Stimulated activated naive CD4-positive, alpha-beta T cell (primary cell): ENCODE data around the gene SORBS1.
A peak's percentile ranks its signal among the peaks of the same experiment; 100 is the strongest.

Experiments
- DNase-seq, 6 experiments: peaks; one replicate each; lab custom pipeline; 2025; lab: John Stamatoyannopoulos, UW

SORBS1 gene

DNA sequence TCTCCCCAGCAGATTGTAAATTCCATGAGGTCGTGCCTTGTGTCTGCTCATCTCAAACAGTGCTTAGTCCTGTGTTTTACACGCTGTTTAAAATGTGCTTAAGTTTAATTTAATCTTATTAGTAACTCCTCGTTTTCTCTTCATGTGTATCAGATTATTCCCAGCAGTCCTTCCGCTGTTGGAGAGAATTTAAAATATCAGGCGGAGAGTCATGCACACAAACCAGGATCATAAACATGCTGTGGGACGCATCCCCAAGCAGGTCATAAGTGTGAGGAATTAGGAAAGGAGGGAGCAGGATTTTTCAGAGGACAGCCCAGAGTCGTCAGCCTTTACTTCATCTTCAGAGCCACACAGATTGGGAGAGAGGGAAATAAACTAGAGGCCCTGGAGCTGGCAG is 4.2 kb upstream of the SORBS1 start:
- DNase-seq, result no peak

DNA sequence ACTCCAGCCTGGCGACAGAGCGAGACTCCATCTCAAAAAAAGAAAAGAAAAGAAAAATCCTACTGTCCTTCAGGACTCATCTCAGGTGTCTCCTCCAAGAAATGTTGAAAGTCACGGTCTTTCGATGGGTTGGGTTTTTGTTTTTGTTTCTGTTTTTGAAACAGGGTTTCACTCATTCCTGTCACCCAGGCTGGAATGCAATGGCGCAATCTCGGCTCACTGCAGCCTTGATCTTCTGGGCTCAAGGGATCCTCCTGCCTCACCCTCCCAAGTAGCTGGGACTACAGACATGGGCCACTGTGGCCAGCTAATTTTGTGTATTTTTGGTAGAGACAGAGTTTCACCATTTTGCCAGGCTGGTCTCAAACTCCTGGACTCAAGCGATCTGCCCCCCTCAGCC is 3.1 kb upstream of the SORBS1 start:
- DNase-seq, result no peak

DNA sequence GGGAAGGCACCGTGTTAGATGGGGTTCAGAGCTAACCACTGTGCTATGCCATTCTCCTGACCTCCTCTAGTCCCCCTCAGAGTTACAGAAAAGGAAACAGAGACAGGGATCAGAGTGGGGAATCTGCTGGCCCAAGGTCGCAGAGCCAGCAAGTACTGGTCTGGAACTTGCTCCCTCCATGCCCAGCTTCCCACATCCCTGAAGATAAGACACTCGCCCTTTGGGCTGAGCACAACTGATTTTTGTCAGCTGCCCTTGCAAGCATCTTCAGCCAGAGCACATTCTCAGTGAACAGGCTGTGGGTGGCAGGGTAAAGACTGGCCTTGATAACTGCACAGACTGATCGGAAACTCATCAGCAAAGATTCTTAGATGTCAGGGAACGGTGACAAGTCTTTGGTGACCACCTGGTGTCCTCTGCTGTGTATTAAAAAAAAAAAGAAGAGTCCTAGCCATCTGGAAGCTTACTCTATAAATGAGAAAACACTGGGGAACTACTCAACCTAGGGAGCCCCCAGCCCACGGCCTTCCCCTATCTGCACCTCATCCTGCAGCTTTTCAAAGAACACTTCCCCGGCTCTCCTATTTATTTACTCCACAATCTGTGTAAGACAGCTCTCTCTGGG is 1.3 kb upstream of the SORBS1 start:
- DNase-seq, result no peak

DNA sequence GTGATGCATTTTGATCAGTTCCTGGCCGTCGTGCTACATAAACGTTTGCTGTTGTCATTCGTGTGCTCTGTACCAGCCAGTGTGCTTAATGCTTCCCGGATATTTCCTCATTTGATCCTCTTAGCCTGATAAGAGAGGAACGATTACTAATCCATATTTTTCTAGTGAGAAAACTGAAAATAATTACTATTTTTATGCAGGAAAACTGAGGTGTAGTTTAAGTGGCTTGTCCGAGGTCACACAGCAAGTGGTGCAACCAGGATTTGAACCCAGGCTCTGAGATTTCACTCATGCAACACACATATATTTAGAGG is 650 bp upstream of the SORBS1 start:
- DNase-seq, result no peak

DNA sequence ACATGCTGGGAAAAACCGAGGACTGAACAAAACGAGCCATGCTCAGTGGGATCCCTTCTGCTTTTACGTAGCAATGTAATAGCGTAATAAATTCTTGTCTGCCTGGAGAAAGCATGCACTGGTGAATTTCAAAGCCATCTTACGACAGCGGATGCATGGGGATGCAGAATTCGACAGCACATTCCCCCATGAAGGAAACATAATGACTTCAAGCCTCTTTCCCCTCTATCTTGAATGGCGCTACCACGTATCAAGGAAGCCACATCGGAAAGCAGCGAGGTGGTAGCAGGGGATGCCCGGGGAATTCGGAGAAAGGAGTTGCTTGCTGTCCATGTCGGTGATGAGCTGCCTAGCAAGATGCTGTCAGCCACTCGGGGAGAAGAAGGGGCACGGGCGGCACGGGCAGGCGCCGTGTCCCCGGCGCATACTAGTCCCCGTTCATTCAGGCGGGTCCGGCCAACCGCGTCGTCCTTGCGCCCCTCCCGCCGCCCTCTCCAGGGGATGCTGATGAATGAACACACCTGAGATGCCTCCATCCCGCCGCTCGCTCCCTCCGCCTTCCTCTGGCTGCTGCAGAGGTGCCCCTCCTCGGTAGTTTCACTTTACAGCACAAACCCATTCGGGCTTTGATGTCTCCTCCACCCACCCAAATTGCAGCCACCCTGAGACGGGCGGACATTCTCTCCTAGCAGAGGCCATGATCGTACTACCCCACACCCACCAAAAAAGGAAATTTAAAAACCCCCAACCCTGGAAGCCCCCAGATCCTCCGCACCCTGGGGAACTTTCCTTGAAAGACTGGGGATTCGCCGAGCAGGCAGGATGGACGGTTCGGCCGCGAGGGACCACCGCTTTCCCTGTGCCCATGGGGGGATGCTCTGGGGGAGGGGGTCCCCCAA is 644 bp downstream of the SORBS1 start:
- DNase-seq, result peak; percentile 1 to 53 (median 32)

DNA sequence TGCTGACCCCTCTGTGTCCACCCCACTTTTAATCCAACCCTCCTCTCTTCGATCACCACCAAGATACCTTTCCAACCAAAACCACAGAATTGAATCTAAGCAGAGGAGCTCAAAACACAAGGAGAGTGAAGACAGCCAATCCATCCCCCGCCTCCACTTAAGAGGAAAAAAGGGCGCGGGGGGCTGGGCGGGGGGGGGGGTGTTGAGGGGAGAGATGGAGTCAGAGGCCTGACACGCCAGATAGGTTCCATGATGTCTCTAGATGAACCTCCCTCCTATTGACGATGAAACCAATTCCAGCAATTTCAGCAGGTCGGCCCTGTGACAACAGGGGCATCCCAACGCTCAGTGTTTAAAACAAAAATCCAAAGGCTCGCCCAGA is 1.3 kb downstream of the SORBS1 start:
- DNase-seq, result no peak

DNA sequence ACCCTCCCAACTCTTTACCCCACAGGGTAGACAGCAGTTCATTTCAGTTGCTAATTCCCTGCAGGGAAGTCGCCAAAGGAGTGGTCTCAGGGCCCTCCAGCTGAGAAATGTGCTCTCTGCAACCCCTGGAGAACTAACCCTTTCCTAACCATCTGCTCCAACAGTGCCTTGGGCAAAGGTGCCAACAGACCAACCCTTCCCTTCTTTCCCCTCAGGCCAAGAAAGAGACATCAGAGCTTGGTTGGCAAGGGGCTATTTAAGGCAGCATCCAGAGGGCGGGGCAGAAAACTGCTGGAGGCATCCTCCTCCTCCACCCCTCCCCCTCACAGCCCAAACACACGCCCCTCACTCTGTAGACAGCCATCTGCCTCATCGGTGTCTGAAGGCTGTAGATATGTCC is 1.7 kb downstream of the SORBS1 start:
- DNase-seq, result no peak

DNA sequence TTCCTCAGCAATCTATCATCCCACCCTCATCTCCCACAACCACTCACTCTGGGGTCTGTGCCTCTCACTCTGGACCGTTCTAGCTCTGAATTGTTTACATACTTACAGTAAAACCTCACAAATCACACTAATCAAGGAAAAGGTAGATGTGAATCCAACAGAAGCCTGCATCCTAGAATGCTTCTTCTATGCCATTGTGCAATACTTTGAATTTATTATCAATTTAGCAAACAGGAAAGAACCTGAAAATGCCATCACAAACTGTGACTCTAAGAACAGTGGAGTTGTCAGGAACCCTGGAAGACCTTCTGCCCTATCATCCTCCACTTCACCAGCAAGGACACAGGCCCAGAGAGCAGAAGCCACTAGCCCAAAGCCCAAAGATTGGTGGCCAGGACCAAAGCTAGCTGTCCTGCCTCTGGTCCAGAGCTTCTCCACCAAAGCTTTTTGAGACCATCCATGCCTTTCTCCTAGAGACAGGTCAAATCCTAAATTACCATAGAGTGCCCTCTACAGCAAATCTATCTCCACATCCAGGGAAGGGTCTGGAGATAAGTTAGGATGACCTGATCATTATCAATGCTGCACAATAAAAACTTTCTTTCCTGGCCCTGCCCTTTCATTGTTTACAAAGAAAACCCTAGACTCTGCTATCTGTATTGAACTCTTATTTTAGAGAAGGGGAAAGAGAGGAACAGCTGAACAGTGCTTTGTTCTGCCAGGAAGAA is 2.4 kb downstream of the SORBS1 start:
- DNase-seq, result no peak

DNA sequence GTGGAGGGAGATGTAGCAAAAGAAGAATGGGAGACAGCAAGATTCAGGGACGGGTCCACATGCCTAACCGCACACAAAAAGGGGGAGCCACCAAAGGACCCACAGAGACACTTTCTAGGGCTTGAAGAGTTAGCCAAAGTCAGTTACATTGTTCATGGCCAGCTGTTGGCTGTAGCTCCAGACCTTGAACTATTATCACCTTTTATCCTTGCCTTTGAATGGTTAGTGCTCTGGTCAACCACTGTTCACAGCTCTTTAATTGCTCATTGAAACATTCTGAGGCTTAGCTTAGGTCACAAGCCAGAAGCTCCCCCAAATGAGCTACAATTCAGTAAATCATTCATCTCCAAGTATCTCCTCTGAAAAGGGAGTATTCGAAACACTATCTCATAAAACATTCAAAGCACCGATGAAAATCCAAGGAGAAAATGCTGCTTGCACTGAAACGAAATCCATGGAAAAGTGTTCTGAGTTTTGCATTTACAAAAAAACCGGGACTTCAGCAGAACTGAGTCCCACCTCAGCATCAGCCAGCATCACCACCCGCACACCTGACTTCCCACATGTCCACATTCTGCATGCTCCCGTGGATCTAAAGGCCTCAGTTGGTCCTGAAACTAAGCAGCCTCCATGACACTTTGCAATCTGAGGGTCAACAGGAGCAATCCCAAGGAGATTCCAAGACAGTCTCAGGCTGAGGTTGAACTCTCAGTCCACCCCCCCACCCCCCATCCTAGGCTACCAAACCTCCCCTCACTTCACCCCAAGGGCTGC is 4.0 kb downstream of the SORBS1 start:
- DNase-seq, result no peak

DNA sequence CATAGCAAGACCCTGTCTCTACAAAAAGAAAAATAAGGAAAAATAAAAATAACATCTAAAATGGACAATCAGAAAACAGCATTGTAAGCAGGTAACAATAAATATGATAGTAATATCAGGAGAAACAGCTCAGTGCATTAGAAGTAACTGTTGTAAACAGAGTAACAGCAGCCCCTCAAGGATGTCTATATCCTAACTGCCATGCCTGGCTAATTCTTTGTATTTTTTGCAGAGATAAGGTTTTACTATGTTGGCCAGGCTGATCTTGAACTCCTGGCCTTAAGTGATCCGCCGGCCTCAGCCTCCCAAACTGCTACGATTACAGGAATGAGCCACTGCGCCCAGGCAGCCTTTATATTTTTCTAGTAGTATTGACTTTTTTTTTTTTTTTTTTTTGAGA is 7.5 kb downstream of the SORBS1 start:
- DNase-seq, result no peak

DNA sequence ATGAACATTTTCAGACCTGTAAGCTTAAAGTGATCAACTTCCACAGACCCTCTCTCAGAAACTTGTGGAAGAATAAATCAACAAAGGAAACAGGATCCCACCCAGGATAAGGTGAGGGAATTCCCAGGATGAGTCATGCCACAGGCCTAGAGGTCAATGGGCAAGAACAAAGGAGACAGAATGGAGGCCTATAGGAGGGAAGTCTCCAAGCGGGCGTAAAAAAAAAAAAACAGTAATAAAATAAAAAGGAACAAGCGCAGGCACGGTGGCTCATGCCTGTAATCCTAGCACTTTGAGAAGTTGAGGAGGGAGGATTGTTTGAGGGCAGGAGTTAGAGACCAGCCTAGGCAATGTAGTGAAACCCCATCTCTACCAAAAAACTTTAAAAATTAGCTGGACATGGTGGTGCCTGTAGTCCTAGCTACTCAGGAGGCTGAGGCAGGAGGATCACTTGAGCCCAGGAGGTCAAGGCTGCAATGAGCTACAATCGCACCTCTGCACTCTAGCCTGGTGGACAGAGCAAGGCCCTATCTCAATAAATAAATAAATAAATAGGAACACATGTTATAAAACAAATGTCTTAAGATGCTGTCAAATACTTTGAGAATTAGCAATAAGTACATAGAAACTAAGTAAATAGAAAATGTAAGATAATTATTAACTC is 8.4 kb downstream of the SORBS1 start:
- DNase-seq, result no peak

DNA sequence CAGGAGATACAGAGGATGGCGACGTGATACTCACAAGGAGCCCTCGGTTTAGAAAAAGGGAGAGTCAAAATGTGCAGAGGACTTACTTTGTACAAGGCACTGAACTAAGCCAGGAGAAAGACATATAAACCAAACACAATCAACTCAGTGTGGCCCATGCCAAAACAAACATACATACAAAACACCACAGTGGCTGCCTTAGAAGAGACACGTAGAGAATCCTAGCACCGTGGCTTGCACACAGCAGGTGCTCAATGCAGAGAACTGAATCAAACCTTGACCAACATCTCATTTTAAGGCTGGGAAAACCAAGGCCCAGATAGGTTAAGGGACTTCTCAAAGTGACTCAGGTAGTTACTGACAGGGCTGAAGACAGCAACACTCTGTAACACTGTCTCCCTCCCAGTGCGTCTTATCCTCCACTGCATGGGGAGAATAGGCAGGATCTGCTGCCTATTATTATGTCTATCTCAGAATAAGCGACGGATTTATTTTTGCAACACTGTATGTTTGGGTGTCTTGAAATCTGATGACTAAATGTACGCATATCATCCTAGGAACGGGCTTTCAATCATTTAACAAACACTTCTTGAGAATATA is 11.0 kb downstream of the SORBS1 start:
- no peak for DNase-seq

DNA sequence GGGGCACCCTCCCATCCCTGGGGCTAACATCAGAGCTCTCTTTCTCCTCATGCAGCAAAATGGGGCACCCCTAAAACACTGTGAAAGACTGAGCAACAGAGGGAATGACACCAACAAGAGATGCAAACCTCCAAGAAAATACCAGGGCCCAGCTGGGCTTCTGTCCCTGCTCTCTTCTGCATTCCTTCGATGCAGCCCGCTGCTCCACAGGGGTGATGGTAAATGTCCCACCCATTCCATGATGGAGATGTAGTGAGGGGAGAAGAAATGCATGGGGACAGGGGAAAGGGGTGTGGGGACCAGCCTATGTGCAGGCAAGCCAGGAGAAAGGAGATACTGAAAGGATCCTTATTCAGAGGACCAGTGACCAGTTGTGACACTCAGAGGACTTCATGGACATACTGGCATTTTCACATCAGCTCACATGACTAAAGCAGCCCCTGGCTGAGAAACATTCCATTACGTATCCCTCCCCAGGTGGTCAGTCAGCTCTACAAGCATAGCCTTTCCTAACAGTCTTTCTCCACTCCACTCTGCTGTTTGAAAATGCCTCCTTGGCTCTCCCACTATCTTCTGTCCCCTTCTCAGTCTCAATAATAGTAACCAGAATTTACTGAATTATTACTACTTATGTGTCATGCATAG is 13.3 kb downstream of the SORBS1 start:
- DNase-seq, result no peak

DNA sequence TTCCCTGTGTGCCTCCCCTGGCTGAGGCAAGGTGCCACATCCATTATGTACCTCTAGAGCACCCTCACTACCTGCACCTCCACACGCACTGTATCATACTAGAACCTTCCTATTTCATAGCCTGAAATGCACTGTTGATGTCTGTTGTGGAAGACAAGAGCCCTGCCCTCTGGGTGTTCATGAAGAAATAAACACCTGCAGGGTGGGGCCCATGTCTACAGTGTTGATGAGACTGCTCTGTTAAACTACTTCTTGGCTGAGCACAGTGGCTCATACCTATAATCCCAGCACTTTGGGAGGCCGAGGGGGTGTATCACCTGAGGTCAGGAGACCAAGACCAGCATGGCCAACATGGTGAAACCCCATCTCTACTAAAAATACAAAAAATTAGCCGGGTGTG is 14.0 kb downstream of the SORBS1 start:
- no peak for DNase-seq

DNA sequence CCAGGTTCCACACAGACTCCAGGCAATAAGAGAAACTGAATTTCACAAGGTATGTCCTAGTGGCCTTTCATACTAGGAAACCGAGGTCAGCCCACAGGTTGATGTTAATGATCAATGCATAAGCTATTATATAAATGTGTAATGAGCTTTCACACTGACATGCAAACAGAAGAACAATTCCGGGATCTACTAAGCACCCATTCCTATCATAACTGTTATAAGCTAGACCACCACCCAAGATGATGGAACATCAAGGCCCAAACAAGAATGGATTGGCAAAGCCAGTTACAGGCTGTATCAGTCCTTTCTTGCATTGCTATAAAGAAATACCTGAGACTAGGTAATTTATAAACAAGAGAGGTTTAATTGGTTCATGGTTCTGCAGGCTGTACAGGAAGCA is 15.2 kb downstream of the SORBS1 start:
- DNase-seq, result no peak

DNA sequence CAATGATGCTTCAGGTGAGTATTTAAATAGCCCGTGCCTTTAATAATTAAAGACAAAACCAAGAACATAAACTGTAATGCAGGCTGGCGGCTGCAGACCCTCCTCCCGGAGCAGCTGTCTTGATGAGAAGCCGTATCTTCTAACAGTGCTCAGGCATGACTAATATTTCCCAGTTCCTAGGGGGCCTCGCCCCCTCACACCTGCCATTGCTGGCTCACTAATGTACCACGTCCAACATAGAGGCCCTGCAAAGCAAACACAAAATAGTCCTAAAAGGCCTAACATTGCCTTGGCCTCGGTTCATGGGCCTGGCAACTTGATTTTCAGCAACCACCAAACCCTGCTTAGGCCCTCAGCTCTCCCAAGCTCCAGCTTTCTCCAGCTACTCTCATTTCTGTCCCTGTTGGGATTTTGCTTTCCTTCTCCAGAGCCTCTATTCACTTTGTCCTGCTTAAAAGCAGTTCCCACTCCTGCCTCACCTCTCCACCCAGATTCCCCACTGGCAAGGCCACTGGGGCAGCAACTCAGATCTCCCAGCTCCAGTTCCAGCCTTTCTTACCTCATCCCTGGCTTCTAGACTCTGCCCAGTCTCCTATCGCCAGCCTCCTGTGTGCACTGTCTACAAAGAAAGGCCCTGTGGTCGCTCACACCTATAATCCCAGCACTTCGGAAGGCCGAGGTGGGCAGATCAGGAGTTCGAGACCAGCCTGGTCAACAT is 16.2 kb downstream of the SORBS1 start:
- DNase-seq, result no peak

DNA sequence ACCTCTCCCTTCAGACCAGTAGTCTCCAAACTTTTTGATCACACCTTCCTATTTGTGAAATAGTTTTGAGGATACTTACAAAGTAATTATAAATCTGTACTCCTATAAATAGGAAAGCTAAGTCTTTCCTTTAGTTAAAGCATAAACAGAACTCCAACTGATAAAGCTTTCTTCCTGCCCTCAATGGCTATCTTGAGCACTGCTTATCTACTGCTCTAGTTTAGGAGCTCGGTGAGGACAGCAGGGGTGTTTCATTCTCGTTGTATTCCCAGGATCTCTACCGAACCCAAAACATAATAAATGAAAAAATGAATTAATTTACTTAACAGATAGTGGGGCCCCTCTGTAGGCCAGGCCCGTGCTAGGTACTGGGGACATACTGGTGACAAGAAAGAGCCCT is 17.7 kb downstream of the SORBS1 start:
- no peak for DNase-seq

DNA sequence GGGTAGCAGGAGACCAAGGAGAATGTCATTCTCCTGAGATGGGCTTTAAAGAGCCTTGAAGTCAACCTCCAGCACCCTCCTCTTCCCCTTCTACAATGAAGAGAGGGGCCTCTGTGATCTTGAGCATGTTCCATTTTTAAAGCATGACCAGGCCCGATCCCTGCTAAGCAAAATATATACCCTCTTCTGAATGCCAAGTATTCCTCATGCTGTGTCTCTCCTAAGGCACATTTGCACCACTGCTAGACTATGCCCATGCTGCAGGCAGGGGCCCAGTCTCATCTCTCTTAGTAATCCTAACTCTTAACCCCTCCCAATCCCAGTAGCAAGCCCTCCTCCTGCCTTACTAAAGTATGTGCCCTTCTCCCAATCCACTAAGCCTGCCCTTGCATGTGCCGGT is 18.4 kb downstream of the SORBS1 start:
- DNase-seq, result no peak

DNA sequence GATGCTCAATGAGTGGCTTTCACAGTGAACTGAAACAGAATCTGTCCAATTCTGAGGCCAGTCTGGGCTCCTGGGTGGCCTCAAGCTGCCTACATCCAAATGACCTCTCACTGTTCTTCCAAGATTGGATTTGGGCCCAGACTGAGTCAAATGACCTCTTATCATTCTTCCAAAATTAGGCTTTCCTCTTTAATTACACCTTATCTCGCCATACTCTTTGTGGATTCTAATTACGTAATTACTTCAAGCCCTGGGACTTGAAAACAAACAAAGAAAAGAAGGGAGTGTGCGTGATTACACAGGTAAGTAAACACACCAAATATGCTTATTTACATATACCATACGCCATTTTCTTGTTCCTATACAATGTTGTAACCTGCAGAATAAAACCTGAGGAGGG is 18.8 kb downstream of the SORBS1 start:
- no peak for DNase-seq

DNA sequence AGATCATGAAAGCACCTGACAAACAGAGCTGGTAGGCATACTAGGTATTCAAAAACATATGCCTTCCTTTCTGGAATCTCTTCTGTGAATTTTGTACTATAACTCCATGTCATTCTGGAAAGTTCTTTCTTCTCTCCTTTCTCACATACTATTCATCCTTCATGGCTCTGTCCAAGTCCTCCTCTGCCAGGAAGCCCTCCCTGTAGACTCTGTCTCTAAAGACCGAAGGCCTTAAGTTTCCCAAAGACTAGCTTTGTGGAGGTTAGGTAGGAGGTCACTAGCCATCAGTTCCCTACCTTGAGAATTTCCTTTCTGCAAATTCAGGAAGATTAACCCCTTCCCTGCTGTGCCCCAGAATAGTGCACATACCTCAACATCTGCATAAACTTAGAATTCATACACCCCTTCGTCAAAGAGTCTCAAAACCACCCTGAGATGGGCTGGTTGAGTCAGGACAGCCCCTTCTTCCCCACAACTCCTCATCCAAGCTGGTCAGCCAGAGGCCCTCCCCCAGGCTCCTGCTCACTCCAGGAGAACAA is 20.6 kb downstream of the SORBS1 start:
- no peak for DNase-seq
